ENCODE data around the gene TPD52L3.

The TPD52L3 gene

DNA sequence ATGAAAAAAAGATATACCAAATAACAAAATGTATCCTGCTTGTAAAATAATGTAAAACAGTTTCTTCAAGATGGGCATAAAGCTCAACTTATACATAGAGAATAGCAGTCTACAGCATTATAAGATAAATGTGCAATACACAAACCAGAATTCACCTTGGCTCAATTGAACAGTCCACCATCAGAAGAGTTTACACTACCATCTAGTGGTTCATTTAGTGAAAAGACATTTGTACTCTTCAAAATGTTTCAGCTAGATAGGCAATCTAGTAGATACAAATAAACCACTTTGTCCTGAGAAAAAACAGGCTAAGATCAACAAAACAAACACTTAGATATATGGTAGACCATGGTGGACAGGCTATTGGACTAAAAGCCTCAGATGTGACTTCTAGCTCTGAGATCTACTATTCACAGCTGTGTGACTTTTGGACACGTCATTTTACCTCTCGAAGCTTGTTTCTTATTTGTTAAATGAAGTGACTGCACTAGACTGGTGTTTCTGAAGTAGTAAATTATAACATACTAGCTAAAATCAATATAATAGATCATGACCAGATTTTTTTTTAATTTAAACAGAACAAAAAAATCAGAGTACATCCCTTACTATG lies 22.1 kb upstream of the TPD52L3 start:
- TF ChIP-seq, protein P1, sequence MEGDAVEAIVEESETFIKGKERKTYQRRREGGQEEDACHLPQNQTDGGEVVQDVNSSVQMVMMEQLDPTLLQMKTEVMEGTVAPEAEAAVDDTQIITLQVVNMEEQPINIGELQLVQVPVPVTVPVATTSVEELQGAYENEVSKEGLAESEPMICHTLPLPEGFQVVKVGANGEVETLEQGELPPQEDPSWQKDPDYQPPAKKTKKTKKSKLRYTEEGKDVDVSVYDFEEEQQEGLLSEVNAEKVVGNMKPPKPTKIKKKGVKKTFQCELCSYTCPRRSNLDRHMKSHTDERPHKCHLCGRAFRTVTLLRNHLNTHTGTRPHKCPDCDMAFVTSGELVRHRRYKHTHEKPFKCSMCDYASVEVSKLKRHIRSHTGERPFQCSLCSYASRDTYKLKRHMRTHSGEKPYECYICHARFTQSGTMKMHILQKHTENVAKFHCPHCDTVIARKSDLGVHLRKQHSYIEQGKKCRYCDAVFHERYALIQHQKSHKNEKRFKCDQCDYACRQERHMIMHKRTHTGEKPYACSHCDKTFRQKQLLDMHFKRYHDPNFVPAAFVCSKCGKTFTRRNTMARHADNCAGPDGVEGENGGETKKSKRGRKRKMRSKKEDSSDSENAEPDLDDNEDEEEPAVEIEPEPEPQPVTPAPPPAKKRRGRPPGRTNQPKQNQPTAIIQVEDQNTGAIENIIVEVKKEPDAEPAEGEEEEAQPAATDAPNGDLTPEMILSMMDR (IDR thresholded peaks at IDR 0.05; ENCODE audit: borderline replicate concordance, extremely low read depth, low read length, poor library complexity, severe bottlenecking), result peak; percentile 57
- TF ChIP-seq EZH2 (IDR thresholded peaks at IDR 0.05; ENCODE audit: borderline replicate concordance, low read depth, low read length, severe bottlenecking), result no peak
- Histone ChIP-seq H3K4me1 (ENCODE audit: insufficient read depth, low read length) (no peaks in the 10 kb centered on the region), H3K27me3 (ENCODE audit: insufficient read depth, low read length, poor library complexity) (peaks cover 6% of the 10 kb centered on the region), H3K79me2 (ENCODE audit: insufficient read depth, low read length) (no peaks in the 10 kb centered on the region), H3K9me3 (ENCODE audit: insufficient read depth, low read length, severe bottlenecking) (no peaks in the 10 kb centered on the region), H2AFZ (ENCODE audit: low read depth, low read length) (no peak overlapping the region), H3K4me2 (ENCODE audit: insufficient read depth, low read length) (no peak overlapping the region), H3K9ac (ENCODE audit: low read depth, low read length) (no peak overlapping the region), H4K20me1 (ENCODE audit: insufficient read depth, low read length) (no peaks in the 10 kb centered on the region), H3K36me3 (ENCODE audit: insufficient read depth, low read length) (no peaks in the 10 kb centered on the region), H3K27ac (ENCODE audit: low read length) (no peak overlapping the region), H3K4me3 (ENCODE audit: low read depth in 1 of 2, low read length in 2 of 2) (no peak overlapping the region)
- ATAC-seq (ENCODE audit: insufficient read depth, low read depth) (no peak), DNase-seq (no peak)

DNA sequence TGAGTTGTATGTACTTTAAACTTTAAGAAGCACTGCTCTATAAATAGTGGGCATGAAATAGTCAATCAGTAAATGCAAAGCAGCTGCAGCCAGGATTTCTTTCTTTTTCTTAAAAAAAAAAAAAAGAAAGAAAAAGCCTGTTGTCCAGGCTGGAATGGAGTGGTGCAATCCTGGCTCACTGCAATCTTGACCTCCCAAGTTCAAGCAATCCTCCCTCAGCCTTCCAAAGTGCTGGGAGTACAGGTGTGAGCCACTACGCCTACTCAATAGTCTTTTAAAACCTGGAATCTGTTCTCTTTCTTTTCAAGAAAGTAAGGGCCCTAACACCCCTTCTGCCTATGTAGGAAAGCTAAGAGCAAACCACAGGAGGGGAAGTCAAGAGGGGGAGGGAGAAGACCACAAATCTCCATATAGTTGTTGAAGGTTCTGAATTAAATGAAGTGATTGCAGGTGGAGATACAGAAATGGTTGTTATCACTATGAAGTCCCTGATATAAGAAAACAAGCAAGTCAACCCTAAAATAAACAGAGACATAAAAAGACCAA lies 20.6 kb upstream of the TPD52L3 start:
- Histone ChIP-seq H3K4me1 (ENCODE audit: insufficient read depth, low read length) (no peaks in the 10 kb centered on the region), H3K9ac (ENCODE audit: low read depth, low read length) (no peak overlapping the region), H3K27me3 (ENCODE audit: insufficient read depth, low read length, poor library complexity) (peaks cover 6% of the 10 kb centered on the region), H3K36me3 (ENCODE audit: insufficient read depth, low read length) (no peaks in the 10 kb centered on the region), H2AFZ (ENCODE audit: low read depth, low read length) (no peak overlapping the region), H3K9me3 (ENCODE audit: insufficient read depth, low read length, severe bottlenecking) (no peaks in the 10 kb centered on the region), H3K4me2 (ENCODE audit: insufficient read depth, low read length) (no peak overlapping the region), H3K79me2 (ENCODE audit: insufficient read depth, low read length) (no peaks in the 10 kb centered on the region), H3K4me3 (ENCODE audit: low read depth in 1 of 2, low read length in 2 of 2) (no peak overlapping the region), H4K20me1 (ENCODE audit: insufficient read depth, low read length) (no peaks in the 10 kb centered on the region), H3K27ac (ENCODE audit: low read length) (no peak overlapping the region)
- TF ChIP-seq, protein P1 (IDR thresholded peaks at IDR 0.05; ENCODE audit: borderline replicate concordance, extremely low read depth, low read length, poor library complexity, severe bottlenecking), result no peak
- TF ChIP-seq EZH2 (IDR thresholded peaks at IDR 0.05; ENCODE audit: borderline replicate concordance, low read depth, low read length, severe bottlenecking), result no peak
- ATAC-seq (ENCODE audit: insufficient read depth, low read depth), result peak; percentile 33; the same call in 1 of the 3 replicates
- no peak for DNase-seq

DNA sequence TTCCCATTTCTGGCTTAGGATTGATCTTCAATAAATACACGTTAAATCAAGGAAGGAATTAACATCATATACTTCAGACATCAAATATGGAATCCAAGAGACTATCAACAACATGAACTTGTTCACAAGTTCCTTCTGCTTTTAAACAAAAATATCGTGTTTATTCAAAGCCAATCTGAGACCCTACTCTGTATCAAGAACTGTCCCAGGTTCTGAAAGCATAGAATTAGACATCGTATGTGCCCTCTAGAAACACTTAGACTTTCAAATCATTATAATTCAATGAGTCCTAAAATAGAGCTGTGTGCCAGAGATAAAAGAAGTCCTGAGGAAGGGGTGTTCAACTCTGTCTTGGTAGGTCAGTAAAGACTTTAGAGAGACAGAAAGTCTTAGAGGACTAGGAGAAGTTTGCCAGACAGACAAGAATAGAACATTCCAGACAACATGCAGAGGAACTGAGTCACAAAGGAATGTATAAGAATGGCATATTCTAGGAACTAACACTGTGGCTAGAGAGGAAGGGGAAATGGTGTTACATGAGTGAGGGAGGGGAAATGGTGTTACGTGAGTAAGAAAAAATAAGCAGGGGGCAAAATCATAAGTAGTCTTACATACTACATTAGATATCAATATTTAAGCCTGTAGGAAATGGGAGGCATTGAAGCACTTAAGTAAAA lies 2.9 kb downstream of the TPD52L3 start:
- H2AFZ ChIP-seq (ENCODE audit: low read depth, low read length), result no peak overlapping the region
- no peak overlapping the region for H3K27ac ChIP-seq (ENCODE audit: low read length)
- H3K4me2 ChIP-seq (ENCODE audit: insufficient read depth, low read length), result no peak overlapping the region
- no peak overlapping the region for H3K4me3 ChIP-seq (ENCODE audit: low read depth in 1 of 2, low read length in 2 of 2)
- H3K36me3 ChIP-seq (ENCODE audit: insufficient read depth, low read length), result no peaks in the 10 kb centered on the region
- no peaks in the 10 kb centered on the region for H4K20me1 ChIP-seq (ENCODE audit: insufficient read depth, low read length)
- no peak for ATAC-seq (ENCODE audit: insufficient read depth, low read depth)
- no peaks in the 10 kb centered on the region for H3K9me3 ChIP-seq (ENCODE audit: insufficient read depth, low read length, severe bottlenecking)
- H3K79me2 ChIP-seq (ENCODE audit: insufficient read depth, low read length), result no peaks in the 10 kb centered on the region
- no peaks in the 10 kb centered on the region for H3K27me3 ChIP-seq (ENCODE audit: insufficient read depth, low read length, poor library complexity)
- no peak for DNase-seq
- TF ChIP-seq EZH2 (IDR thresholded peaks at IDR 0.05; ENCODE audit: borderline replicate concordance, low read depth, low read length, severe bottlenecking), result no peak
- TF ChIP-seq, protein P1 (IDR thresholded peaks at IDR 0.05; ENCODE audit: borderline replicate concordance, extremely low read depth, low read length, poor library complexity, severe bottlenecking), result no peak
- no peak overlapping the region for H3K9ac ChIP-seq (ENCODE audit: low read depth, low read length)
- H3K4me1 ChIP-seq (ENCODE audit: insufficient read depth, low read length), result no peaks in the 10 kb centered on the region
